ENCODE measurements around the gene AMPH. TPM values are rescaled to one million over a fixed set of nuclear protein-coding genes. Genes with fewer than 3 reads are reported as not detected.

The AMPH gene
- total RNA-seq, 4 donors from 2014 or later, result 0.51 to 19.6 (median 11.6) TPM

DNA sequence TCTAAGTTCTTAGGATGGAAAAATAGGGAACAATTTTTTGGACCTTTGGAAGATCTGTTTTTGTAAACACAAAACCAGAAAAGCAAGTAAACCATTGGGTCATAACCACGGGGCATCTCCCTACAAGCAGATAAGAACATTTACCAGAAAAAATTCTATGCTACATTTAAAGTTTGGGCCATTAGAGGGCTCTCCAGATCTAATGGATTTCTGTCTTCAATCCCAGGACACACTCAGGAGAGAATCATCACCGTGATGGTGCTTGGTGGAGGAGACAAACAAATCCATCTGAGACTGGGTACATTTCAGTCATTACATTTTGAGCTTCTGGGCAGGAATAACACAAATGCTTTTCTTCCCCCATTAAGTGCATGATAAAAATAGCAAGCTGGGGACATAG lies 179.3 kb downstream of the AMPH start:
- intact Hi-C loops (cut with DNase I; ENCODE audit: low total_unique reads), result no loop called here

DNA sequence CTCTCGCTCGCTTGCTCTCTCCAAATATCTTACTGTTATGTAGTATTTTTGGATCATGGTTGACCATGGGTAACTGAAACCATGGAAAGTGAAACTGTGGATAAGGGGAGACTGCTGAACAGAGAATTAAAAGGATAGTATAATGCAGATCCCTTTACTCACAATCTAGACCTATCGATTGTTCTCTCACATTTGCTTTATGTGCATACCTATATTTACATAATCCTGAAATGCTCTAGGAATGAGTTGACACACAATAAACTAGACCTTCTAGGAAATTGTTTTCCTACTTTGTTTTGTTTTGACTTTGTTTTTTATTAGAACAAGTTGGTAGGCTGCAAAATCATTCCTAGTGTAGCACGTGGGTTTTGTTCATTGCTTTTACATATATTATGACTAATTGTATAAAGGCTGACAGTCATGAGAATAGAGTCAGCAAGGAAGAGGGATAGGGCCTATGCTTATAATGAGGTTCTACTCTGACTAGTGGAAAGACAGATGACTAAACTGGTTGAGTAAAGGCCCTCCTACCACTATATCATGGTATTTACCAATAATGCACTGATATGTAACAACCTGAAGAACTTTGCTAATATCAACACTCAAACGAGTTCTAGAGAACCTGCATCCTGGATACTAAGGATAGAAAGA lies 182.5 kb downstream of the AMPH start:
- intact Hi-C loops (cut with DNase I; ENCODE audit: low total_unique reads), result no loop called here
- TF ChIP-seq, protein P1, sequence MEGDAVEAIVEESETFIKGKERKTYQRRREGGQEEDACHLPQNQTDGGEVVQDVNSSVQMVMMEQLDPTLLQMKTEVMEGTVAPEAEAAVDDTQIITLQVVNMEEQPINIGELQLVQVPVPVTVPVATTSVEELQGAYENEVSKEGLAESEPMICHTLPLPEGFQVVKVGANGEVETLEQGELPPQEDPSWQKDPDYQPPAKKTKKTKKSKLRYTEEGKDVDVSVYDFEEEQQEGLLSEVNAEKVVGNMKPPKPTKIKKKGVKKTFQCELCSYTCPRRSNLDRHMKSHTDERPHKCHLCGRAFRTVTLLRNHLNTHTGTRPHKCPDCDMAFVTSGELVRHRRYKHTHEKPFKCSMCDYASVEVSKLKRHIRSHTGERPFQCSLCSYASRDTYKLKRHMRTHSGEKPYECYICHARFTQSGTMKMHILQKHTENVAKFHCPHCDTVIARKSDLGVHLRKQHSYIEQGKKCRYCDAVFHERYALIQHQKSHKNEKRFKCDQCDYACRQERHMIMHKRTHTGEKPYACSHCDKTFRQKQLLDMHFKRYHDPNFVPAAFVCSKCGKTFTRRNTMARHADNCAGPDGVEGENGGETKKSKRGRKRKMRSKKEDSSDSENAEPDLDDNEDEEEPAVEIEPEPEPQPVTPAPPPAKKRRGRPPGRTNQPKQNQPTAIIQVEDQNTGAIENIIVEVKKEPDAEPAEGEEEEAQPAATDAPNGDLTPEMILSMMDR (IDR thresholded peaks at IDR 0.05), result no peak
- TF ChIP-seq POLR2A (IDR thresholded peaks at IDR 0.05), result no peak
- no peaks in the 10 kb centered on the region for H3K36me3 ChIP-seq

More for the DNA sequence above, 179.3 kb downstream of the AMPH start:
- Histone ChIP-seq H3K27ac (no peak overlapping the region), H3K4me1 (no peaks in the 10 kb centered on the region), H3K27me3 (no peaks in the 10 kb centered on the region), H3K9me3 (no peaks in the 10 kb centered on the region), H3K36me3 (no peaks in the 10 kb centered on the region), H3K4me3 (no peak overlapping the region)
- TF ChIP-seq, protein P1 (IDR thresholded peaks at IDR 0.05), result peak in 1 of 4 experiments; percentile 16
- TF ChIP-seq POLR2A (IDR thresholded peaks at IDR 0.05), result no peak
- DNase-seq, result no peak

DNA sequence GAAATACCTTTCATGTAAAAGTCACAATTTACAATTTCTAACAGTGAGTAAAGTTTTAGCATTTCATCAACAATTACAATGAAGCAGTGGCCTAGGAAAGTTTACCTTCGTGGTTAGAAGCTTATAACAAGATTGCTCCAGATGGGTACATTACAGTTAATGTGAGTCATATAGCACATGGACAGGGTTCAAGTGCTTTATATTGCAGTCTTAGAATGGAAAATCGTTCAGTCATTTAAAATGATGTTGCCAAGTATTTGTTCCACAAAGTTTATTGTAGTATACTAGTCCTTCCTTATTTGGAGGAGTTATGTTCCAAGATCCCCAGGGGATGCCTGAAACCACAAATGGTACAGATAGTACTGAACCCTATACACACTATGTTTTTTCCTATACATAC lies 183.1 kb downstream of the AMPH start:
- Histone ChIP-seq H3K9me3 (no peaks in the 10 kb centered on the region), H3K36me3 (no peaks in the 10 kb centered on the region), H3K27ac (no peak overlapping the region), H3K4me1 (no peaks in the 10 kb centered on the region), H3K27me3 (no peaks in the 10 kb centered on the region), H3K4me3 (no peak overlapping the region)
- no peak for DNase-seq
- intact Hi-C loops (cut with DNase I; ENCODE audit: low total_unique reads), result no loop called here
- no peak for TF ChIP-seq POLR2A (IDR thresholded peaks at IDR 0.05)
- TF ChIP-seq, protein P1 (IDR thresholded peaks at IDR 0.05), result no peak

More for the DNA sequence above, 182.5 kb downstream of the AMPH start:
- DNase-seq, result no peak
- no peak overlapping the region for H3K4me3 ChIP-seq
- H3K4me1 ChIP-seq, result no peaks in the 10 kb centered on the region
- no peaks in the 10 kb centered on the region for H3K27me3 ChIP-seq
- no peaks in the 10 kb centered on the region for H3K9me3 ChIP-seq
- no peak overlapping the region for H3K27ac ChIP-seq

DNA sequence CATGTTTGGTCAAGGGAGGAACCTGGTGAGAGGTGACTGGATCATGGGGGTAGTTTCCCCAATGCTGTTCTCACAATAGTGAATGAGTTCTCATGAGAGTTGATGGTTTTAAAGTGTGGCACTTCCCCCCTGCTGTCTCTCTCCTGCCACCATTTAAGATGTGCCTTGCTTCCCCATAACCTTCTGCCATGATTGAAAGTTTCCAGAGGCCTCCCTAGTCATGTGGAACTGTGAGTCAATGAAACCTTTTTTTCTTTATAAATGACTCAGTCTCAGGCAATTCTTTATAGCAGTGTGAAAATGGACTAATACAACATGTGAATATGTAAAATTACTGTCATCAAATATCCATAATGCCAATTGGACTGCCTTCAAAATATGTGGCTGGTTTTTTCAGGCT lies 192.2 kb downstream of the AMPH start:
- Histone ChIP-seq H3K4me3 (no peak overlapping the region), H3K27ac (no peak overlapping the region), H3K27me3 (no peaks in the 10 kb centered on the region), H3K9me3 (no peaks in the 10 kb centered on the region), H3K4me1 (no peaks in the 10 kb centered on the region), H3K36me3 (no peaks in the 10 kb centered on the region)
- no peak for DNase-seq
- intact Hi-C loops (cut with DNase I; ENCODE audit: low total_unique reads), result no loop called here
- TF ChIP-seq POLR2A (IDR thresholded peaks at IDR 0.05), result no peak
- TF ChIP-seq, protein P1 (IDR thresholded peaks at IDR 0.05), result no peak

DNA sequence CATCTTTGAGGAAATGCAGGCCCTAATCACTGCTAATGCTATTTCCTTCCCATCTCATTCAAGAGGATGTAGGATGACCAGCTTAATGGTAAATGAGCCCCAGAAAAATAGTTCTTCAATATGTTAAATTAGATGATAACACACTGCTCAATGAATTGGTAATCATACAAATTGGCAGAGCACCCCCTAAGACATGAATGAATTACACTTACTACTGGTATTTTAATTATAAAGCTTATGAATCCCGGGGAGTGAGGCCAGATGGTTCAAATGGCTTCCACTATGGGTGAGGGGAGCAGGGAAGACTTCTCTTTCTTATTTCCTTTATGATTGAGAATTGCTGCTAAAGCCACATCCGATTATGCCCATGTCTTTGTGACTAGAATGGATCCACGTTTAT lies 198.5 kb downstream of the AMPH start:
- Histone ChIP-seq H3K27ac (no peak overlapping the region), H3K4me3 (no peak overlapping the region), H3K4me1 (no peaks in the 10 kb centered on the region), H3K27me3 (no peaks in the 10 kb centered on the region), H3K36me3 (no peaks in the 10 kb centered on the region), H3K9me3 (no peaks in the 10 kb centered on the region)
- TF ChIP-seq POLR2A (IDR thresholded peaks at IDR 0.05), result no peak
- TF ChIP-seq, protein P1 (IDR thresholded peaks at IDR 0.05), result no peak
- DNase-seq, result no peak
- intact Hi-C loops (cut with DNase I; ENCODE audit: low total_unique reads), result no loop called here

Measured in uterus (tissue), 4 donors.